GM19025 (cell line): ENCODE measurements around the gene AIF1L.

ENCODE experiments used
- ATAC-seq: cut with Tn5 transposase; IDR thresholded peaks from one replicate; pipeline ENCODE4 v1.9.1; 2021; ENCODE audit warnings: mild to moderate bottlenecking, low read depth, moderate library complexity; ENCODE audit not compliant: unreplicated experiment

Gene AIF1L

GRCh38 chr9:131076347-131077195, 19.8 kb upstream of the AIF1L start:
- no peak for ATAC-seq

GRCh38 chr9:131078427-131079366, 17.6 kb upstream of the AIF1L start:
- ATAC-seq = no peak

GRCh38 chr9:131080589-131080988, 15.7 kb upstream of the AIF1L start:
- no peak for ATAC-seq

GRCh38 chr9:131081868-131082267, 14.5 kb upstream of the AIF1L start:
- ATAC-seq = no peak

- no peak for ATAC-seq
Measured at GRCh38 chr9:131082774-131083512, 13.4 kb upstream of the AIF1L start.

GRCh38 chr9:131084661-131085369, 11.5 kb upstream of the AIF1L start:
- no peak for ATAC-seq

- ATAC-seq = no peak
Measured at GRCh38 chr9:131085370-131086122, 10.8 kb upstream of the AIF1L start.

GRCh38 chr9:131087354-131087893, 8.9 kb upstream of the AIF1L start:
- ATAC-seq = no peak

- no peak for ATAC-seq
Measured at GRCh38 chr9:131090025-131090787, 6.1 kb upstream of the AIF1L start.

- no peak for ATAC-seq
Measured at GRCh38 chr9:131091352-131091992, 4.9 kb upstream of the AIF1L start.

GRCh38 chr9:131092030-131092429, 4.3 kb upstream of the AIF1L start:
- no peak for ATAC-seq

GRCh38 chr9:131092548-131093440, 3.5 kb upstream of the AIF1L start:
- no peak for ATAC-seq

GRCh38 chr9:131094015-131094414, 2.3 kb upstream of the AIF1L start:
- ATAC-seq = no peak

- ATAC-seq = no peak
Measured at GRCh38 chr9:131094622-131095021, 1.7 kb upstream of the AIF1L start.

- no peak for ATAC-seq
Measured at GRCh38 chr9:131095666-131096268, 564 bp upstream of the AIF1L start.

- no peak for ATAC-seq
Measured at GRCh38 chr9:131097126-131097947, 1.0 kb downstream of the AIF1L start.
